Endothelial cell of umbilical vein (primary cell): ENCODE results near the gene DGKB. TPM values are rescaled to one million over a fixed set of nuclear protein-coding genes. Genes with fewer than 3 reads are reported as not detected.

Experiments
- BruUV-seq: library from RNA; stranded (reverse); fragments of 400-500 nt; replicated peaks from 2 replicates; lab custom pipeline; 2021; lab: Mats Ljungman, UMichigan
- CTCF ChIA-PET: fragments of 300-600, 350-600 bp; sonication (Branson Sonifier 250); formaldehyde crosslinking; loops from one replicate; lab custom pipeline; 2021; ENCODE audit warnings: antibody characterized with exemption, inconsistent platforms; lab: Charles Lee
- POLR2A ChIA-PET: fragments of 300-600, 350-600 bp; sonication (Branson Sonifier 250); formaldehyde crosslinking; loops from one replicate; lab custom pipeline; 2021; ENCODE audit warnings: antibody characterized with exemption, inconsistent platforms; lab: Charles Lee
- DNase-seq: peaks from one replicate; pipeline ENCODE4 v3.0.0-alpha.2; 2011; ENCODE audit warnings: low read depth, low spot score
- FAIRE-seq: peaks from 2 replicates; lab custom pipeline; 2011; peaks lifted over from hg19 to GRCh38; lab: Jason Lieb, UNC
- H2AFZ ChIP-seq: 2 replicates; pipeline ENCODE4 v1.6.0; 2012; ENCODE audit warnings: low read depth, low read length, control low read depth, inconsistent platforms
- H3K27ac ChIP-seq: 2 replicates; pipeline ENCODE4 v1.5.1; 2011; ENCODE audit warnings: low read depth, mild to moderate bottlenecking, control low read depth, low read length, moderate library complexity; ENCODE audit not compliant: insufficient read depth
- H3K27me3 ChIP-seq, 2 experiments: 2 replicates each; pipeline versions ENCODE4 v1.6.0 to v1.6.1; 2011; ENCODE audit warnings: low read length in 2 of 2, mixed read lengths in 1 of 2; ENCODE audit not compliant: control insufficient read depth in 2 of 2, insufficient read depth in 2 of 2
- H3K36me3 ChIP-seq, 2 experiments: 2 replicates in 1 of 2; 3 replicates in 1 of 2; pipeline ENCODE4 v1.5.1; 2011; ENCODE audit warnings: low read length in 2 of 2, mild to moderate bottlenecking in 1 of 2, moderate library complexity in 1 of 2; ENCODE audit not compliant: control insufficient read depth in 2 of 2, insufficient read depth in 2 of 2; ENCODE audit errors: extremely low read depth in 1 of 2
- H3K4me1 ChIP-seq: 3 replicates; pipeline ENCODE4 v1.5.1; 2011; ENCODE audit warnings: mild to moderate bottlenecking, low read length; ENCODE audit not compliant: control insufficient read depth, insufficient read depth; ENCODE audit errors: extremely low read depth
- H3K4me2 ChIP-seq: 2 replicates; pipeline ENCODE4 v1.6.1; 2011; ENCODE audit warnings: low read length, control low read depth, mixed read lengths; ENCODE audit not compliant: insufficient read depth
- H3K4me3 ChIP-seq, 3 experiments: fragments of 200-600 bp in 1 of 3; sonication (generic), shearing (Covaris generic) in 1 of 3; replicated peaks in 1 of 3; 2 replicates each; pipeline ENCODE4 v1.5.1; 2011 to 2016; ENCODE audit warnings: control low read depth in 3 of 3, low read length in 3 of 3, mild to moderate bottlenecking in 2 of 3, inconsistent platforms in 1 of 3, low read depth in 1 of 3, moderate library complexity in 1 of 3; ENCODE audit not compliant: insufficient read depth in 1 of 3
- H3K79me2 ChIP-seq: 2 replicates; pipeline ENCODE4 v1.6.0; 2012; ENCODE audit warnings: low read length, inconsistent platforms; ENCODE audit not compliant: control insufficient read depth, insufficient read depth
- H3K9ac ChIP-seq: replicated peaks from 2 replicates; pipeline ENCODE3; 2011; ENCODE audit warnings: low read length, control low read depth; ENCODE audit not compliant: insufficient read depth; ENCODE audit errors: extremely low read depth
- H3K9me1 ChIP-seq: replicated peaks from 3 replicates; pipeline ENCODE4 v1.6.0; 2011; ENCODE audit warnings: mild to moderate bottlenecking, low read length; ENCODE audit not compliant: control insufficient read depth, insufficient read depth; ENCODE audit errors: extremely low read depth
- H3K9me3 ChIP-seq: replicated peaks from 2 replicates; pipeline ENCODE4 v1.5.1; 2012; ENCODE audit warnings: low read length, inconsistent platforms; ENCODE audit not compliant: control insufficient read depth, insufficient read depth
- H4K20me1 ChIP-seq: replicated peaks from 2 replicates; pipeline ENCODE3; 2011; ENCODE audit warnings: mild to moderate bottlenecking, low read length; ENCODE audit not compliant: control insufficient read depth, insufficient read depth; ENCODE audit errors: extremely low read depth
- EZH2 ChIP-seq: IDR thresholded peaks from 2 replicates; pipeline ENCODE4 v1.6.1; 2012; ENCODE audit warnings: borderline replicate concordance, low read depth, mild to moderate bottlenecking, moderate library complexity, low read length, inconsistent platforms; ENCODE audit not compliant: severe bottlenecking
- FOS ChIP-seq: IDR thresholded peaks from 2 replicates; pipeline ENCODE4 v1.6.1; 2011; ENCODE audit warnings: mild to moderate bottlenecking, low read length, moderate library complexity, borderline replicate concordance; ENCODE audit not compliant: insufficient read depth
- GATA2 ChIP-seq: IDR thresholded peaks from 2 replicates; pipeline ENCODE4 v1.7.0; 2011; ENCODE audit warnings: low read depth, mild to moderate bottlenecking, moderate library complexity, mixed read lengths, low read length; ENCODE audit not compliant: insufficient read length, insufficient read depth
- JUN ChIP-seq: IDR thresholded peaks from 2 replicates; pipeline ENCODE4 v1.6.1; 2011; ENCODE audit warnings: borderline replicate concordance, low read depth; ENCODE audit not compliant: insufficient read length, insufficient read depth
- POLR2A ChIP-seq: IDR thresholded peaks from 2 replicates; pipeline ENCODE4 v1.6.1; 2012; ENCODE audit warnings: low read depth, mild to moderate bottlenecking, control low read depth, low read length
- POLR2AphosphoS5 ChIP-seq: IDR thresholded peaks from 2 replicates; pipeline ENCODE4 v1.6.1; 2012; ENCODE audit warnings: low read depth, mild to moderate bottlenecking, control low read depth, low read length, moderate library complexity; ENCODE audit not compliant: insufficient read depth
- dilution Hi-C: fragments of 300-500 bp; cut with MboI; formaldehyde crosslinking; loops from one replicate; pipeline ENCODE4 v1.15.0; 2019; ENCODE audit warnings: low sequenced_read_pairs; ENCODE audit not compliant: extremely low pct_ligation_motif_present
- intact Hi-C: fragments of 100-400 bp; cut with micrococcal nuclease; formaldehyde crosslinking; loops from one replicate; pipeline ENCODE4 v1.10.0; 2022
- polyA plus RNA-seq, 4 experiments: library from polyadenylated mRNA; depleted of rRNA in 3 of 4; stranded (reverse) in 3 of 4; unstranded in 1 of 4; fragments of >200 nt; gene quantifications; 2 replicates each; pipeline versions ENCODE4 v1.2.1 to v1.2.3, GENCODE V29; 2011 to 2012; ENCODE audit warnings: missing spikeins in 1 of 4
- total RNA-seq: library from RNA; stranded (reverse); gene quantifications from 2 replicates; pipeline ENCODE4 v1.2.3, GENCODE V29; 2021
- TF ChIP-seq, protein P1 (sequence below), 2 donors: IDR thresholded peaks; 1 replicate in 1 of 2; 2 replicates in 1 of 2; pipeline ENCODE4 v1.5.1; 2011; ENCODE audit warnings: low read length in 2 of 2, mild to moderate bottlenecking in 2 of 2, moderate library complexity in 2 of 2, control low read depth in 1 of 2, inconsistent platforms in 1 of 2, low read depth in 1 of 2; ENCODE audit not compliant: insufficient read depth in 1 of 2; ENCODE audit errors: extremely low read depth in 1 of 2
- TF ChIP-seq, protein P2 (sequence below): IDR thresholded peaks from 2 replicates; pipeline ENCODE4 v1.6.1; 2011; ENCODE audit not compliant: insufficient read depth, insufficient read length

DGKB gene
- total and polyA plus RNA-seq, 2 donors (not counting 3 experiments of a cell fraction or from before 2014, with no cell fraction given): not detected

DNA sequence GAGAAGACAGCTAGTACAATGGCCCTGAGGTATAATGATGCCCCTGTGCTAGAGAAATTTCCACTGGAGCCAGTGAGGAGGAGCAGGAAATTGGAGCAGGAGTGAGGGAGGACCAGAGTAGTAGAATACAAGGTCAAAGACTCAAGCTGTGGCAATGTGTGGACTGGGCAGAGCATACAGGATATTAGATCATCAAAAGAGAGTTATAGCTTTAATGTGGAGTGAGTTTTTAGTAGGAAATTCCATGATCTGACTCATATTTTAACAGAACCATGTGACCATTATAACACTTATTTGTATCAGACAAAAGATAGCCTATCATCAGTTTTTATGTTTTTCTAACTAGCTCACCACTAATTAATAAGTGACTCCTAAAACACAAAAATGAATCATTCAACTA, 154.1 kb downstream of the DGKB start:
- Histone ChIP-seq H3K27ac (peak overlapping the region; percentile 60), H3K9ac (no peak overlapping the region), H3K9me3 (no peaks in the 10 kb centered on the region), H3K9me1 (no peaks in the 10 kb centered on the region), H3K79me2 (no peaks in the 10 kb centered on the region), H2AFZ (no peak overlapping the region), H3K4me3 (no peak overlapping the region), H3K36me3 (no peaks in the 10 kb centered on the region), H3K4me1 (peaks cover 28% of the 10 kb centered on the region), H3K4me2 (peak overlapping the region; percentile 57), H4K20me1 (no peaks in the 10 kb centered on the region), H3K27me3 (no peaks in the 10 kb centered on the region)
- CTCF ChIA-PET: interaction anchor here (0.9 to 1.5 kb wide), 8 partner anchors 14 to 268 kb away, joined by 3 to 13 read pairs (median 4); no protein-coding TSS in a partner anchor
- DNase-seq: peak; percentile 95
- dilution Hi-C loops (no loop called here), intact Hi-C loops (loop anchor here (1.0 to 2.0 kb wide), 3 partner anchors 382 to 1314 kb away; no protein-coding TSS in a partner anchor)
- no TSS peak for BruUV-seq
- TF ChIP-seq JUN (peak; percentile 97), POLR2AphosphoS5 (peak; percentile 77), EZH2 (no peak), POLR2A (peak; percentile 34), GATA2 (peak; percentile 91), FOS (peak; percentile 90)
- TF ChIP-seq, protein P1, sequence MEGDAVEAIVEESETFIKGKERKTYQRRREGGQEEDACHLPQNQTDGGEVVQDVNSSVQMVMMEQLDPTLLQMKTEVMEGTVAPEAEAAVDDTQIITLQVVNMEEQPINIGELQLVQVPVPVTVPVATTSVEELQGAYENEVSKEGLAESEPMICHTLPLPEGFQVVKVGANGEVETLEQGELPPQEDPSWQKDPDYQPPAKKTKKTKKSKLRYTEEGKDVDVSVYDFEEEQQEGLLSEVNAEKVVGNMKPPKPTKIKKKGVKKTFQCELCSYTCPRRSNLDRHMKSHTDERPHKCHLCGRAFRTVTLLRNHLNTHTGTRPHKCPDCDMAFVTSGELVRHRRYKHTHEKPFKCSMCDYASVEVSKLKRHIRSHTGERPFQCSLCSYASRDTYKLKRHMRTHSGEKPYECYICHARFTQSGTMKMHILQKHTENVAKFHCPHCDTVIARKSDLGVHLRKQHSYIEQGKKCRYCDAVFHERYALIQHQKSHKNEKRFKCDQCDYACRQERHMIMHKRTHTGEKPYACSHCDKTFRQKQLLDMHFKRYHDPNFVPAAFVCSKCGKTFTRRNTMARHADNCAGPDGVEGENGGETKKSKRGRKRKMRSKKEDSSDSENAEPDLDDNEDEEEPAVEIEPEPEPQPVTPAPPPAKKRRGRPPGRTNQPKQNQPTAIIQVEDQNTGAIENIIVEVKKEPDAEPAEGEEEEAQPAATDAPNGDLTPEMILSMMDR (IDR thresholded peaks at IDR 0.05; ENCODE audit: extremely low read depth in 1 of 2, insufficient read depth in 1 of 2, low read depth in 1 of 2, low read length in 2 of 2): no peak
- TF ChIP-seq, protein P2, sequence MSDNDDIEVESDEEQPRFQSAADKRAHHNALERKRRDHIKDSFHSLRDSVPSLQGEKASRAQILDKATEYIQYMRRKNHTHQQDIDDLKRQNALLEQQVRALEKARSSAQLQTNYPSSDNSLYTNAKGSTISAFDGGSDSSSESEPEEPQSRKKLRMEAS: no peak
- FAIRE-seq: peak; percentile 93
- POLR2A ChIA-PET: interaction anchor here (0.9 kb wide), 1 partner anchor 1314 kb away, joined by 3 read pairs; no protein-coding TSS in a partner anchor
